ENCODE measurements around the gene GLI3. TPM values are rescaled to one million over a fixed set of nuclear protein-coding genes. Genes with fewer than 3 reads are reported as not detected.

Gene GLI3
- total RNA-seq, 2 donors from 2014 or later = 9.2 to 14.7 TPM

DNA sequence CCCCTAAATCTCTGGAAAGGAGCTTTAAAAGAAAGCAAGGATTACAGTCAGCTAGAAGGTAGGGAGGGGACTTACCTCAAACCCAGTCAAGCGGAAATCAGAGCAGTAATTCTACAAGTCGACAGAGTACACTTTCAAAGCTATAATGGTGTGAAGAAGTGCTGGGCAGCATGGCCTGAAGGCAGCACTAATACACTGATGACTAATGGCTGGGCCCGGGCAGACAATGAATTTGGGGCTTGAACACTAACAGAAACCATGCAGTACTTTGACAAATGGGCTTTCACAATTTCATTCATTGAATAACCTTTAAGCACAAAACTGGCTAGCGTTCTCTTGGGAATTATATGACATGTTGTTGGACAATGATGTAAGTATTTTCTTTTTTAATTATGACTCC is 4.7 kb downstream of the GLI3 start:
- Histone ChIP-seq H3K36me3 (no peaks in the 10 kb centered on the region), H3K27ac (no peak overlapping the region), H3K4me1 (replicated peaks) (peaks cover 7% of the 10 kb centered on the region), H3K4me3 (no peak overlapping the region), H3K27me3 (replicated peaks; ENCODE audit: insufficient read depth) (no peaks in the 10 kb centered on the region), H3K9me3 (no peaks in the 10 kb centered on the region)
- TF ChIP-seq POLR2A (IDR thresholded peaks at IDR 0.05) (no peak), POLR2AphosphoS5 (IDR thresholded peaks at IDR 0.05) (peak; percentile 19)
- DNase-seq (ENCODE audit: low spot score) = no peak
- intact Hi-C loops (cut with DNase I) = loop anchor here (10.0 kb wide), 2 partner anchors 137 to 463 kb away; no protein-coding TSS in a partner anchor
- 26% methylated on average over 4 of the region's 4 CpGs for WGBS

- H3K36me3 ChIP-seq = no peaks in the 10 kb centered on the region
- intact Hi-C loops (cut with DNase I) = loop anchor here (10.0 kb wide), 2 partner anchors 136 to 464 kb away; no protein-coding TSS in a partner anchor
- peaks cover 7% of the 10 kb centered on the region for H3K4me1 ChIP-seq (replicated peaks)
- no peak overlapping the region for H3K27ac ChIP-seq
- DNase-seq (ENCODE audit: low spot score) = no peak
- 48% methylated on average over 1 of the region's 1 CpG for WGBS
- no peak overlapping the region for H3K4me3 ChIP-seq
- no peaks in the 10 kb centered on the region for H3K9me3 ChIP-seq
- TF ChIP-seq CTCF (IDR thresholded peaks at IDR 0.05) (no peak), POLR2AphosphoS5 (IDR thresholded peaks at IDR 0.05) (no peak), POLR2A (IDR thresholded peaks at IDR 0.05) (no peak)
- H3K27me3 ChIP-seq (replicated peaks; ENCODE audit: insufficient read depth) = no peaks in the 10 kb centered on the region
Measured at GRCh38 chr7:42231043-42231787, 5.8 kb downstream of the GLI3 start.

DNA sequence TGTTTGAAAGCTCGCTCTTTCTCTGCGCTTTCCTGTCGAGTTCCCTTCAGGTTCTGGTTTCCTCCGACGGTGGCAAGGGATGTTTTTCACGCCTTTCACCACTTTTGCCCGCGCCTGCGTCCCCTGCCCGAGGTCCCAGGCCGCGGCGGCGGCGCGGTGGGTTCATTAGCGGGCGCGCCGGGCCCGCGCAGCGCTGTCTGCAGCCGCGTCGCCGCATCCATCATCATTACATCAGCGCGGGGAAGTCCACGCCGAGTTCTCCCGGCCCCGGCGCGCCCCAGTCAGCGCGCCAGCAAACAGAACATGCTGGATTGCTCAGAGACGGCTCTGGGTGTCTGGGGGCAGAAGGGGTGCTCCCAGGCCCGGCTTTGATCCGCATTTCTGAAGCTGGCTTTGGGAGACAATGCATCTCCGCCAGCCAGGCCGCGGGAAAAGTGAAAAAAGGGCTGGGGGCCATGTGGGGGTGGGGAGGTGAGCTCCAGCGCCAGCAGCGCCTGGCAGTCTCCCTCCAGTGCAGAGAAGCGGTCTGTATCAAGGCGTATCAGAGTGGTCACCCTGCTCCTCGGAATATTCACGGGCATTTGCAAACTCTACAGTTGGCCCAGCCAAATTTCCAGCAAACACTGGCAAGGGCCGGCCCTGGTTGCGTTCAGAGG is 8.9 kb downstream of the GLI3 start:
- H3K27me3 ChIP-seq (replicated peaks; ENCODE audit: insufficient read depth) = no peaks in the 10 kb centered on the region
- H3K4me3 ChIP-seq = peak overlapping the region in 1 of 2 donors; percentile 9
- WGBS = 49% methylated on average over 51 of the region's 51 CpGs
- no peak for DNase-seq (ENCODE audit: low spot score)
- no peak overlapping the region for H3K27ac ChIP-seq
- H3K4me1 ChIP-seq (replicated peaks) = peaks cover 5% of the 10 kb centered on the region
- intact Hi-C loops (cut with DNase I) = no loop called here
- TF ChIP-seq POLR2AphosphoS5 (IDR thresholded peaks at IDR 0.05) (no peak), POLR2A (IDR thresholded peaks at IDR 0.05) (no peak), CTCF (IDR thresholded peaks at IDR 0.05) (no peak)
- no peaks in the 10 kb centered on the region for H3K36me3 ChIP-seq
- H3K9me3 ChIP-seq = no peaks in the 10 kb centered on the region

DNA sequence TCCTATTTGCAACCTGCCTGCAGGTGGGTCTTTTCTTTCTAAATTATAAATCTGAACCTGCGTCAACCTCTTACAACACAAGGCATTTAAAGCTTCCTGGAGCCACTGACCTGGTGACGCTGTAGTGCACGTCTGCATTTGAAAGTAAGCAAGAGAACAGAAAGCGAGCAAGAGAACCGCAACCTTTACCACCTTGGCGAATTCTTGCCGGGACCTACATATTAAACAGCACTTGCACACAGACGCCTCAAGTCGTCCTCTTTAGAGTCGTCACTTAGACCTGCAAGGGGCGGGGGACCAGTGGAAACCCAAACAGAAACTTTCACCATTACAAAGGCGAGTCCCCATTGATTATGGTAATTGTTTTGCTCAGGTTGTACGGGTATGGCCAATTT is 9.5 kb downstream of the GLI3 start:
- Histone ChIP-seq H3K9me3 (no peaks in the 10 kb centered on the region), H3K4me3 (peak overlapping the region in 1 of 2 donors; percentile 9), H3K4me1 (replicated peaks) (peaks cover 4% of the 10 kb centered on the region), H3K36me3 (no peaks in the 10 kb centered on the region), H3K27ac (no peak overlapping the region), H3K27me3 (replicated peaks; ENCODE audit: insufficient read depth) (no peaks in the 10 kb centered on the region)
- 79% methylated on average over 13 of the region's 13 CpGs for WGBS
- no peak for DNase-seq (ENCODE audit: low spot score)
- intact Hi-C loops (cut with DNase I) = no loop called here
- TF ChIP-seq POLR2A (IDR thresholded peaks at IDR 0.05) (no peak), CTCF (IDR thresholded peaks at IDR 0.05) (no peak), POLR2AphosphoS5 (IDR thresholded peaks at IDR 0.05) (no peak)

- intact Hi-C loops (cut with DNase I) = no loop called here
- Histone ChIP-seq H3K9me3 (no peaks in the 10 kb centered on the region), H3K27ac (no peak overlapping the region)
Measured at GRCh38 chr7:42227021-42227420, 10.0 kb downstream of the GLI3 start.

More at GRCh38 chr7:42227021-42227420, 10.0 kb downstream of the GLI3 start:
- no peak overlapping the region for H3K4me3 ChIP-seq
- H3K27me3 ChIP-seq (replicated peaks; ENCODE audit: insufficient read depth) = no peaks in the 10 kb centered on the region
- TF ChIP-seq POLR2A (IDR thresholded peaks at IDR 0.05) (no peak), CTCF (IDR thresholded peaks at IDR 0.05) (no peak), POLR2AphosphoS5 (IDR thresholded peaks at IDR 0.05) (no peak)
- H3K4me1 ChIP-seq (replicated peaks) = peaks cover 2% of the 10 kb centered on the region
- WGBS = 61% methylated on average over 5 of the region's 5 CpGs
- no peak for DNase-seq (ENCODE audit: low spot score)
- no peaks in the 10 kb centered on the region for H3K36me3 ChIP-seq
